GM21723 (cell line): ENCODE data around the gene FGF22.
"Not testable (repeated sequence)": the region's sequence is repeated elsewhere in the genome, so short reads cannot be mapped to it uniquely, and the experiment has no call there.

ENCODE experiments used
- ATAC-seq: cut with Tn5 transposase; IDR thresholded peaks from one replicate; pipeline ENCODE4 v1.9.1; 2021; ENCODE audit warnings: mild to moderate bottlenecking, moderate library complexity; ENCODE audit not compliant: unreplicated experiment

The FGF22 gene

GRCh38 chr19:658059-658839 lies 18.6 kb downstream of the FGF22 start:
- no peak for ATAC-seq

- ATAC-seq: no peak
Observed at GRCh38 chr19:658916-659839, 19.5 kb downstream of the FGF22 start.

DNA sequence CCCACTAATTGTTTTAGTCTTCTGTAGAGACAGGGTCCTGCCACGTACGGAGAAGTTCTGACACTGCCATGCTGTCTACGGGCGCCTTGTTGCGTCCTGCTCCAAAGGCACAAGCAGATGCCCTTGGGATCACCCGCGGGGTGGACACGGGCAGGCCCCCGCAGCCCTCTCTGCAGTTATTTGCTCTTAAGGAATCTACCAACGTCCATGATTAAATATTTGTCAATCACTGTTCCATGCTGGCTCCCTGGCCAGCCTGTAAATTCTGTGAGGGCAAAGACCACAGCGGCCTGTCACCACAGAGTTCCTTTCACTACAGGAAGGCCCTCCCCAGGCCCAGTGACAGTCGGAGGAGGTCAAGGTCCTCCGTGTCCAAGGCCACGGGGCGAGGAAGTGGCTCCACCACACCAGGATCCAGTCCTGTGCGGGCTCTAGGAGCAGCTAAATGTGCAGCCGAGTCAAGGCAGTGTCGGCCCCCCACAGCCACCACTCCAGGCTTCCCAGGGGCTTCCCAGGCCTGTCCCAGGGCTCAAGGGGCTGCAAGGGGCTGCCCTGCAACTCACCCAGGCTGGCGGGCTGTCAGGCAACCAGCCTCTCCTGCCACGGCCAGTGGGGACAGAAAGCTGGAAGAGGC lies 21.2 kb downstream of the FGF22 start:
- ATAC-seq: no peak

DNA sequence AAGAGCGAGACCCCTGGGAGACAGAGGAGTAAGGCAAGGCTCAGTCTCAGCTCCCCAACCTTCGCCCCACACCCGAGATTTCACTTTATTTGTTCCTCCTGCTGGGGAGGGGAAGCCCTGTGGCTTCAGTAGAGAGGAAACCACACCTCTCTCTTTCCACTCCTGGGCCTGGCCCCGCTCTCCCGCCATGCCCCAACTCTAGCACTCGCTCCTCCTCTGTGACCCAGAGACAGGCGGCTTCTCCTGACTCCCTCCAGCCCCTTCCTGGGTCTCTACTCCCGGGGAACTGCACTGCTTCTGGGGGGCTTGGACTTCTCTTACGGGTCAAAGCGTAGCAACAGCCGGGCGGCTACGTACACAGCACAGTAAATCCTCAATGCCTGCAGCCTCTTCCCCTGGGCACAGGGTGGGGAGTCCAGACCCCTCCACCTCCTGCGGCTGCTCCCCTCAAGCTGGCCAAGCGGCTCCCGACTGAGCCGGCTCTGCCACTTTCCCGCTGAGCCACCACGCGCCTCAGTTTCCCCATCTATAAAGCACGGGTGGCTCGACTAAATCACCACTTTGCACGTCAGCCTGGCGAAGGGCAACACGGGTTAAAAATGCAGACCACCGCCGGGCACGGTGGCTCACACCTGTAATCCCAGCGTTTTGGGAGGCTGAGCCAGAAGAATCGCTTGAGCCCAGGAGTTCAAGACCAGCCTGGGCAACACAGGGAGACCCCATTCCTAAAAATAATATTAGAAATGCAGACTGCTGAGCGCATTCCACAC lies 21.9 kb downstream of the FGF22 start:
- ATAC-seq: peak; percentile 31

DNA sequence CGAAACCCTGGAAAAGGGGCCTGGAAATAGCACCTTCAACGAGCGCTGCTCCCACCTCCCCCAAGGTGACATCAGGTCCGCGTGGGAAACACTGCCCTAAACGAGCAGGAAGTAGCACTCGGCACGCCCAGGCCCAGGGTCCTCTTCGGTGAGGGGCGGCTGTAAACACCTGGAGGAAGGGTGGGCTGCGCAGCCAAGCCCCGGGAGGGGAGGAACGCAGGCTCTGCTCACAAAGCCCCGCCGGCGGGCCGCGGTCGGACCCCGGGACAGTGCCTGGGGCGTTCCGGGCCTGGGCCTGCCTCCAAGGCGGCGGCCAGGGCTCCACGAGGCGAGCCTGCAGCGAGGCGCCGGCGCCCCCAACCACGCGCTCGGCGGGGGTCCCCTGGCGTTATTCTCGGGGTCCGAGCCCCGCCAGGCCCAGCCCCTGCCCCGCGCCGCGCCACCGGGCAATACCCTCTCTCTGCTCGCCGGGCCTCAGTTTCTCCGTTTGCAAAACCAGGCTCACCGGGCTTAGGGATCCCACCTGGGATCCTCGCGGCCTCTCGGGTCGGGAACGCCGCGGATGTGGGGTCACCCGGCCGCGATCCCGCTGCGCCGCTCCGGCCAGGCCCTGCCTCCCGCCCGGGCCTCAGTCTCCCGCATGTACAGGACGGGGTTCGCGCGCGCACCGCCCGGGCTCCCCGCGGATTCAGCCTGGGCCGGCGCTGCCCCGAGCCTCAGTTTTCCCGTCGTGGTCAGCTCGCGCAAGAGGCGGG lies 22.7 kb downstream of the FGF22 start:
- no peak for ATAC-seq

GRCh38 chr19:662962-663681 lies 23.4 kb downstream of the FGF22 start, which contains the start of gene RNF126:
Gene RNF126, minus strand, starts transcription at chr19:663214. Its CDS starts 93 bp downstream, at chr19:663121.
- peak; percentile 40 for ATAC-seq

GRCh38 chr19:663682-664117 lies 24.0 kb downstream of the FGF22 start:
- ATAC-seq: no peak

DNA sequence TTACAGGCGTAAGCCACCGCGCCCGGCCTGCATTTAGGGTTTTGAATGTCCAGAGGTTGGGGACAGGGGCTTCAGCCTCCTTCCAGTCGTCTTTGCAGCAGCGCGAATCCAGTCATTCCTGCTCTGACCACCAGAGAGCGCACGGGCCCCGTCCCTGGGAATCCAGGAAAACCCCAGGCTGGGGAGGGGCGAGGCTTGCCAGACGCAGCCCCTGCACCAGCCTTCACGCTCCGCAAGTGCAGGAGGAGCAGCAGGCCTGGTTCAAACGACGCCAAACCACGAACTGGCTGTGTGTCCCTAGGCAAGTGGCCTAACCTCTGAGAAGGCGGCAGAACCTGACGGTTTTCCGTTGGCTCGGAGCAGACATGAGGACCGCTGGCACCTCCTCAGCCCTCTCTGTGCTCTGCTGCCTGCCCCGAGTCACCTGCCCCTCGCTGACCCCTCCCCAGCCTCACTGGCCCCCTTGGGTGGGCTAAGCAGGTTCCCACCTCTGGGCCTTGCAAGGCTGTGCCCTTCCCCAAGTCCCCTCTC lies 25.3 kb downstream of the FGF22 start:
- ATAC-seq: no peak

- not testable (repeated sequence) for ATAC-seq
Observed at GRCh38 chr19:666985-667573, 27.4 kb downstream of the FGF22 start.

- ATAC-seq: not testable (repeated sequence)
Observed at GRCh38 chr19:668675-669434, 29.2 kb downstream of the FGF22 start.

GRCh38 chr19:670609-671075 lies 31.0 kb downstream of the FGF22 start:
- no peak for ATAC-seq

GRCh38 chr19:674282-675151 lies 34.8 kb downstream of the FGF22 start:
- no peak for ATAC-seq

DNA sequence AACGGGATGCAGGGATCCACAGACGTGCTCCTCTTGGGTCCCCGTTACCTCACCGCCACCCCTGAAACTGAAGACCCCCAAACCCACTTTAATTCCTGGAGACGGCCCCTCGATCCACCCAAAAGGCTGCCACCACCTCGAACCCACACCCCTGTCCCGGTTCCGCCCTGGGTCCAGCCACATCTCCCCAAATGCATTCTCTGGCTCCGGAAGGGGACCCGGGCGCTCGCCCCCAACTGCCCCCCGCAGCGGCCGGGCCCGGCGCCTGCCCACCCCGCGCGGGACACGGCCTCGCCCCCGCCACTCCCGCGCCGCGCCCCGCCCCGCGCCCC lies 36.3 kb downstream of the FGF22 start:
- no peak for ATAC-seq

DNA sequence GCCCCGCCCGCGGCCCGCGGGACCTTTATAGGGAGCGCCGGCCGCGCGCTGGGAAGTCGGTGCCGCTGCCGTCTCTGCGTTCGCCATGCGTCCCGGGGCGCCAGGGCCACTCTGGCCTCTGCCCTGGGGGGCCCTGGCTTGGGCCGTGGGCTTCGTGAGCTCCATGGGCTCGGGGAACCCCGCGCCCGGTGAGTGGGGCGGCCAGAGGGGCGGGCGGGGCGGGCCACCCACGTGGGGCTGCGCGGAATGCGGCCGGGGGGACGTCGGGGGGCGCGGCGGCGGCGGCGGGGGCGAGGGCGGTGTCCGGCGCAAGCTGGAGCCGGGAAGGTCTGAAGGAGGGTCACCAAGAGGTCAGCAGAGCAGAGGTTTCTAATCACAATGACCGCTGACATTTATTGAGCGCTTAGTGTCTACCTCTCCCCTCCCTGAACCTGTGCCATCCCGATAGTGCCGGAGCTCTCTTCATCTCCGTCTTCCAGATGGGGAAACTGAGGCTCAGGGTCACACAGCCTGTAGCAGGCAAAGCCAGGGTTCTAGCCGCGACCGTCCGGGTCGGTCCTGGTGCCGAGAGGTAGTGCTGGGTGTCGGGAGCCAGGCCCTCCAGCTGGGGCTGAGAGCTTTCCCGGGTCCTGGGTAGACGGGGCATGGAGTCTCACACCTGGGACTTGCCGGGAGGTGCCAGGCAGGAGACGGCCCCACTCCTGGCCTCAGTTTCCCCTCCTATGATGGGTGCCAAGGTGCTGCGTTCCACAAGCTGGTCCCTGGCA lies 36.8 kb downstream of the FGF22 start, which contains the start of gene FSTL3:
TSS of gene FSTL3 (plus strand) at position 54 of the 767 bp plus-strand sequence. CDS start at position 86, 32 bp downstream.
- no peak for ATAC-seq

DNA sequence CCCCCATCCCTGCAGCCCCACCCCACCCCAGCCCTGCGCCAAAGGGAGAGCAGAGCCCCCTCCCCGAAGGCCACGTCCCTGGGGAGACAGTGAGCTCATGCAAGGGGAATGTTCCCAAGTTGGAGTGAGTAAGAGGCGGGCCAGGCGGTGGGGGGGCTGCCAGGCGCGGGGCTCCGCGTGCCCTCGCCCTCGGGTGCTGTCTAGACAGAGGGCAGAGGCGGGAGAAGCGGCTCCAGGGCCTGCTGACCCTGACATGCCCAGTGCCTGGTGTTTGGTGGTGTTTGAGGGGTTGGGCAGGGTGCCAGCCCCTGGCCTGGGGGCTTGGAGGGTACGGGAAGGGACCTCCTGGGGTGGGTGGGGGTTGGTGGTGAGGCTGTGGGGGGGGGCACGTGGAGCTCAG lies 37.5 kb downstream of the FGF22 start:
- no peak for ATAC-seq
